ENCODE data around the gene FRMD3. TPM values are rescaled to one million over a fixed set of nuclear protein-coding genes. Genes with fewer than 3 reads are reported as not detected.

The FRMD3 gene
- total and polyA plus RNA-seq, 7 donors = 5.9 to 27.4 (median 8.3) TPM

GRCh38 chr9:83574482-83574881 lies 36.3 kb upstream of the FRMD3 start:
- H3K27me3 ChIP-seq = no peaks in the 10 kb centered on the region
- 78 to 85% methylated on average over 1 of the region's 1 CpG for WGBS, 2 donors
- no peaks in the 10 kb centered on the region for H3K36me3 ChIP-seq
- TF ChIP-seq EP300 (IDR thresholded peaks at IDR 0.05) (no peak), POLR2AphosphoS5 (IDR thresholded peaks at IDR 0.05) (no peak), POLR2A (IDR thresholded peaks at IDR 0.05) (no peak), CTCF (IDR thresholded peaks at IDR 0.05) (no peak)
- no peak overlapping the region for H3K27ac ChIP-seq
- H3K9me3 ChIP-seq = peaks cover 0 to 4% (median 0%) of the 10 kb centered on the region in 4 donors
- H3K4me3 ChIP-seq = no peak overlapping the region
- intact Hi-C loops (cut with DNase I) = no loop called here
- no peaks in the 10 kb centered on the region for H3K4me1 ChIP-seq
- no peak for DNase-seq

GRCh38 chr9:83572524-83572923 lies 34.3 kb upstream of the FRMD3 start:
- DNase-seq = no peak
- 61 to 81% methylated on average over 5 of the region's 5 CpGs for WGBS, 2 donors
- H3K36me3 ChIP-seq = no peaks in the 10 kb centered on the region
- H3K27ac ChIP-seq = no peak overlapping the region
- H3K27me3 ChIP-seq = no peaks in the 10 kb centered on the region
- H3K4me3 ChIP-seq = no peak overlapping the region
- TF ChIP-seq EP300 (IDR thresholded peaks at IDR 0.05) (no peak), POLR2AphosphoS5 (IDR thresholded peaks at IDR 0.05) (peak in 1 of 4 donors; percentile 7)
- intact Hi-C loops (cut with DNase I) = no loop called here
- no peaks in the 10 kb centered on the region for H3K9me3 ChIP-seq
- no peaks in the 10 kb centered on the region for H3K4me1 ChIP-seq

GRCh38 chr9:83570359-83570758 lies 32.2 kb upstream of the FRMD3 start:
- no peak for TF ChIP-seq CTCF (IDR thresholded peaks at IDR 0.05)
- TF ChIP-seq POLR2AphosphoS5 (IDR thresholded peaks at IDR 0.05) = peak in 1 of 4 donors; percentile 22
- DNase-seq = no peak
- Histone ChIP-seq H3K27me3 (no peaks in the 10 kb centered on the region), H3K36me3 (no peaks in the 10 kb centered on the region), H3K9me3 (no peaks in the 10 kb centered on the region), H3K4me3 (no peak overlapping the region), H3K4me1 (no peaks in the 10 kb centered on the region), H3K27ac (no peak overlapping the region)
- intact Hi-C loops (cut with DNase I) = no loop called here
- WGBS, 2 donors = 81 to 82% methylated on average over 1 of the region's 1 CpG

GRCh38 chr9:83569326-83569725 lies 31.1 kb upstream of the FRMD3 start:
- no peak for TF ChIP-seq EP300 (IDR thresholded peaks at IDR 0.05)
- TF ChIP-seq CTCF (IDR thresholded peaks at IDR 0.05) = no peak
- TF ChIP-seq POLR2AphosphoS5 (IDR thresholded peaks at IDR 0.05) = no peak
- no peak for TF ChIP-seq POLR2A (IDR thresholded peaks at IDR 0.05)
- H3K27ac ChIP-seq = no peak overlapping the region
- DNase-seq = no peak
- no peaks in the 10 kb centered on the region for H3K9me3 ChIP-seq
- H3K36me3 ChIP-seq = no peaks in the 10 kb centered on the region
- 26 to 63% methylated on average over 2 of the region's 2 CpGs for WGBS, 2 donors
- intact Hi-C loops (cut with DNase I) = no loop called here
- H3K4me3 ChIP-seq = no peak overlapping the region
- H3K27me3 ChIP-seq = no peaks in the 10 kb centered on the region
- no peaks in the 10 kb centered on the region for H3K4me1 ChIP-seq

- H3K27me3 ChIP-seq = no peaks in the 10 kb centered on the region
- WGBS, 2 donors = 87 to 88% methylated on average over 2 of the region's 2 CpGs
- H3K9me3 ChIP-seq = no peaks in the 10 kb centered on the region
- no peaks in the 10 kb centered on the region for H3K4me1 ChIP-seq
- intact Hi-C loops (cut with DNase I) = no loop called here
- no peak overlapping the region for H3K27ac ChIP-seq
- H3K4me3 ChIP-seq = no peak overlapping the region
- DNase-seq = no peak
- TF ChIP-seq CTCF (IDR thresholded peaks at IDR 0.05) (no peak), EP300 (IDR thresholded peaks at IDR 0.05) (no peak), POLR2A (IDR thresholded peaks at IDR 0.05) (no peak), POLR2AphosphoS5 (IDR thresholded peaks at IDR 0.05) (no peak)
- H3K36me3 ChIP-seq = no peaks in the 10 kb centered on the region
Measured at GRCh38 chr9:83563360-83563759, 25.2 kb upstream of the FRMD3 start.
